ENCODE results near the gene CFAP46.

CFAP46 gene

GRCh38 chr10:132789659-132790148, 152.7 kb downstream of the CFAP46 start:
- H3K4me3 ChIP-seq (ENCODE audit: low read depth, low read length), result no peak overlapping the region
- TF ChIP-seq CTCF (conservative IDR thresholded peaks at IDR 0.05; ENCODE audit: low read depth, low read length), result no peak
- no peak for DNase-seq (ENCODE audit: low read depth)

GRCh38 chr10:132788831-132789219, 153.5 kb downstream of the CFAP46 start:
- no peak for TF ChIP-seq CTCF (conservative IDR thresholded peaks at IDR 0.05; ENCODE audit: low read depth, low read length)
- no peak overlapping the region for H3K4me3 ChIP-seq (ENCODE audit: low read depth, low read length)
- DNase-seq (ENCODE audit: low read depth), result no peak

GRCh38 chr10:132788180-132788830, 154.1 kb downstream of the CFAP46 start:
- no peak overlapping the region for H3K4me3 ChIP-seq (ENCODE audit: low read depth, low read length)
- TF ChIP-seq CTCF (conservative IDR thresholded peaks at IDR 0.05; ENCODE audit: low read depth, low read length), result peak; percentile 26
- DNase-seq (ENCODE audit: low read depth), result peak; percentile 10

- DNase-seq (ENCODE audit: low read depth), result no peak
- no peak overlapping the region for H3K4me3 ChIP-seq (ENCODE audit: low read depth, low read length)
- TF ChIP-seq CTCF (conservative IDR thresholded peaks at IDR 0.05; ENCODE audit: low read depth, low read length), result no peak
These were observed 154.7 kb downstream of the CFAP46 start for GRCh38 chr10:132787495-132788179.

GRCh38 chr10:132786884-132787494, 155.4 kb downstream of the CFAP46 start:
- H3K4me3 ChIP-seq (ENCODE audit: low read depth, low read length), result no peak overlapping the region
- no peak for DNase-seq (ENCODE audit: low read depth)
- no peak for TF ChIP-seq CTCF (conservative IDR thresholded peaks at IDR 0.05; ENCODE audit: low read depth, low read length)

- DNase-seq (ENCODE audit: low read depth), result no peak
- H3K4me3 ChIP-seq (ENCODE audit: low read depth, low read length), result no peak overlapping the region
- TF ChIP-seq CTCF (conservative IDR thresholded peaks at IDR 0.05; ENCODE audit: low read depth, low read length), result no peak
These were observed 155.9 kb downstream of the CFAP46 start for GRCh38 chr10:132786476-132786883.
